Progenitor cell of endocrine pancreas (in vitro differentiated cells): ENCODE measurements around the gene DNAJC16. TPM values are rescaled to one million over a fixed set of nuclear protein-coding genes. Genes with fewer than 3 reads are reported as not detected.

Experiments
- DNase-seq: peaks from one replicate; pipeline ENCODE4 v3.0.0; 2021; ENCODE audit warnings: low spot score; ENCODE audit not compliant: unreplicated experiment
- H3K27ac Mint-ChIP-seq: 2 replicates; pipeline ENCODE4 v1.8.0; 2021; ENCODE audit warnings: mild to moderate bottlenecking, moderate library complexity, mixed read lengths
- H3K27me3 Mint-ChIP-seq: 2 replicates; pipeline ENCODE4 v1.8.0; 2021; ENCODE audit warnings: mixed read lengths
- H3K36me3 Mint-ChIP-seq: 2 replicates; pipeline ENCODE4 v1.8.0; 2022; ENCODE audit warnings: mixed read lengths; ENCODE audit not compliant: insufficient read depth
- H3K4me1 Mint-ChIP-seq: 2 replicates; pipeline ENCODE4 v1.8.0; 2021; ENCODE audit warnings: low read depth, mixed read lengths
- H3K4me3 Mint-ChIP-seq: 2 replicates; pipeline ENCODE4 v1.8.0; 2021; ENCODE audit warnings: low read depth, mild to moderate bottlenecking, moderate library complexity, mixed read lengths
- H3K9me3 Mint-ChIP-seq: 2 replicates; pipeline ENCODE4 v1.8.0; 2021; ENCODE audit warnings: low read depth, mixed read lengths
- total RNA-seq: library from RNA; stranded (reverse); gene quantifications from 2 replicates; pipeline ENCODE4 v1.2.1, GENCODE V29; 2021
- TF ChIP-seq, protein P1 (sequence below): fragments of 200-600 bp; sonication (generic); IDR thresholded peaks from one replicate; pipeline ENCODE4 v1.5.0; 2021; ENCODE audit warnings: antibody characterized with exemption, mild to moderate bottlenecking; ENCODE audit not compliant: unreplicated experiment

DNAJC16 gene
- total RNA-seq, 1 donor from 2014 or later, result 37.7 TPM

GRCh38 chr1:15524283-15525049 is 2.2 kb upstream of the DNAJC16 start:
- H3K27ac Mint-ChIP-seq, result peak overlapping the region; percentile 100

DNA sequence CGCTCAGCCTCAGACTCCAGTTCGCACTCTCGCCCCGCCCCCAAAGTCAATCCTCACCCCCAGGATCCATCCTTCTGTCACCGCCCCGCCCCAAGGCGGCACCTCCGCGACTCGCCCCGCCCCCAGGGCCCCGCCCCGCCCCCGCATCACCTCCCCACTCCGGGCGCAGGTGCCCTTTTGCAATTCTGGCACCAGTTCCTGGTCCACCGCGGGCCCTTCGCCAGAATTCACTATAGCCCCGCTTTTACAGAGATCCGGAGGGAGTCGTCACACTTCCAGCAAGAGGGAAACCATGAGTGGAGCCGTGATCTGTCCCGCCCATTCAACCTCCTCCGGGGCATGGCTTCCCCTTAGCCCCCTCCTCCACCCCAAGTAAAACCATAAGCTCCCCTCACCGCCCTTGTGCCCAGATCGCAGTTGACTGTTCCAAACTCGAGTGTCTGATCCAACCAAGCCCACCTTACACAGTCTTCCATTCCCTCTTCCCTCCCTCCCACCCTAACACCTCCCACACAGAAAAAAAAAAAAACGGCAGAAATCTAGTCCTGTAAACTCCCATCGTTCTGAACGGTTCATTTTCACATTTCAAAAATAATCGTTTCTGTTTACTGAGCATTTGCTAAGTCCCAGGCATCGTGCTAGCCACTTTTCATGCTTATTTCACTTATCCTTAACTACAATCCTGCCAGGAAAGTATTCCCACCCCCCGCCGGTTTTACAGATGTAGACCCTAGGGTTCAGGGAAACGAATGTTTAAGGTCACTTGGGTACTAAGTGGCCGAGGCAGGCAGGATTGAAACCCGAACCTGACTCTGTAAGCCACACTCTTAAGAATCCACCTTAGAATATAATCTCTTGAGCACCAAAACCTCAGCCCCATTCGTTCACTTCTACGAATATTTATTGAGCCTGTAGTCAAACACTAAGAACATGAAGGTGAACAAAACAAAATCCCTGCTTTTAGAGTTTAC is 1.3 kb upstream of the DNAJC16 start:
- TF ChIP-seq, protein P1, sequence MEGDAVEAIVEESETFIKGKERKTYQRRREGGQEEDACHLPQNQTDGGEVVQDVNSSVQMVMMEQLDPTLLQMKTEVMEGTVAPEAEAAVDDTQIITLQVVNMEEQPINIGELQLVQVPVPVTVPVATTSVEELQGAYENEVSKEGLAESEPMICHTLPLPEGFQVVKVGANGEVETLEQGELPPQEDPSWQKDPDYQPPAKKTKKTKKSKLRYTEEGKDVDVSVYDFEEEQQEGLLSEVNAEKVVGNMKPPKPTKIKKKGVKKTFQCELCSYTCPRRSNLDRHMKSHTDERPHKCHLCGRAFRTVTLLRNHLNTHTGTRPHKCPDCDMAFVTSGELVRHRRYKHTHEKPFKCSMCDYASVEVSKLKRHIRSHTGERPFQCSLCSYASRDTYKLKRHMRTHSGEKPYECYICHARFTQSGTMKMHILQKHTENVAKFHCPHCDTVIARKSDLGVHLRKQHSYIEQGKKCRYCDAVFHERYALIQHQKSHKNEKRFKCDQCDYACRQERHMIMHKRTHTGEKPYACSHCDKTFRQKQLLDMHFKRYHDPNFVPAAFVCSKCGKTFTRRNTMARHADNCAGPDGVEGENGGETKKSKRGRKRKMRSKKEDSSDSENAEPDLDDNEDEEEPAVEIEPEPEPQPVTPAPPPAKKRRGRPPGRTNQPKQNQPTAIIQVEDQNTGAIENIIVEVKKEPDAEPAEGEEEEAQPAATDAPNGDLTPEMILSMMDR, result no peak
- Mint-ChIP-seq H3K36me3 (peaks cover 1% of the 10 kb centered on the region), H3K4me1 (peaks cover 34% of the 10 kb centered on the region), H3K9me3 (no peaks in the 10 kb centered on the region), H3K27me3 (no peaks in the 10 kb centered on the region), H3K4me3 (peak overlapping the region; percentile 93), H3K27ac (peak overlapping the region; percentile 100)
- DNase-seq, result no peak

More at GRCh38 chr1:15524283-15525049, 2.2 kb upstream of the DNAJC16 start:
- Mint-ChIP-seq H3K27me3 (no peaks in the 10 kb centered on the region), H3K4me3 (peak overlapping the region; percentile 93), H3K9me3 (no peaks in the 10 kb centered on the region), H3K36me3 (peaks cover 1% of the 10 kb centered on the region), H3K4me1 (peaks cover 35% of the 10 kb centered on the region)
- TF ChIP-seq, protein P1, result no peak
- peak; percentile 100 for DNase-seq

DNA sequence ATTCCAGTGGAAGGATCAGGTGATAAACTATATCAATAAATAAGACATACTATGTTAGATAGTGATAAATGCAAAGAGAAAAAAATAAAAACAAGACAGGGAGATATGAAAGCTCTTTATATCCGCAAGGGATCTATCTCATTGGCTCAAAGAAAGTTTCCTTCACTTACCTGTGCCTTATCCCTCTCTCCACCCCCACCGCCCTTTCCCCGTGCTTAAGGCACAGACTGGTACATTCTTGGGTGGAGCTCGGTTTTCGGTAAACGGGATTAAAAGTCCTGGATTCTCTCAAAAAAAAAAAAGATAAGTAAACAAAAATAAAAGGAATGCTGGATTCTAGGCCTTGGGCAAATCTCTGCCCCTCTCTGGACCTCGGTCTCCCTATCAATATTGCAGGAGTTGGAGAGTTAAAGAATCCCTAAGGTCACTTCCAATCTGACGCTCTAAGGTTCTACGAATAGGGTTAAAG is 593 bp upstream of the DNAJC16 start:
- peak overlapping the region; percentile 100 for H3K27ac Mint-ChIP-seq
- H3K4me1 Mint-ChIP-seq, result peaks cover 34% of the 10 kb centered on the region
- H3K4me3 Mint-ChIP-seq, result peak overlapping the region; percentile 93
- H3K36me3 Mint-ChIP-seq, result peaks cover 1% of the 10 kb centered on the region
- TF ChIP-seq, protein P1, result no peak
- DNase-seq, result no peak
- H3K9me3 Mint-ChIP-seq, result no peaks in the 10 kb centered on the region
- no peaks in the 10 kb centered on the region for H3K27me3 Mint-ChIP-seq

GRCh38 chr1:15531003-15531402 is 4.4 kb downstream of the DNAJC16 start:
- Mint-ChIP-seq H3K4me1 (peaks cover 17% of the 10 kb centered on the region), H3K36me3 (peaks cover 3% of the 10 kb centered on the region), H3K9me3 (no peaks in the 10 kb centered on the region), H3K4me3 (no peak overlapping the region), H3K27me3 (no peaks in the 10 kb centered on the region), H3K27ac (no peak overlapping the region)
- DNase-seq, result no peak
- TF ChIP-seq, protein P1, result no peak

DNA sequence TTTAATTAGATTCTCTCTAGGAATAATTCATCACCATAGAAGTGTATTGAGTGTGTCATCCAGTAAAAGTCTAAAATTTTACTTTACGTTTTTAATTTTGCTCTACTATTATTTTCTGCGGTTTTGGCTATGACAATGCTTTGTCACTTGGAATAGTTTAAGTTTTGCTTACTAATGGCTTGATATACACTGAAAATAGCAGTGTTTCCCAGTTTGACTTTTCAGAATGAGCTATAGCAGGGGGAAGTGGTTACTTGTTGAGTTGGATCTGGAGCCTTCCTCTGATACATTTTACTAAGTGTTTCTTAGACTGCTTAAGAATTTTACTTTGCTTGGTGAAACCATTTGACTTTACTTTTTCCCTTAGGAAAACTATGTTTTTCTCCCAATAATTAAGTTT is 5.0 kb downstream of the DNAJC16 start:
- TF ChIP-seq, protein P1, result no peak
- Mint-ChIP-seq H3K9me3 (no peaks in the 10 kb centered on the region), H3K36me3 (peaks cover 8% of the 10 kb centered on the region), H3K4me1 (peaks cover 13% of the 10 kb centered on the region), H3K4me3 (no peak overlapping the region), H3K27me3 (no peaks in the 10 kb centered on the region), H3K27ac (no peak overlapping the region)
- no peak for DNase-seq
